Right lobe of liver (tissue), 4 donors: ENCODE data around the gene ARHGEF40.

Source experiments
- POLR2A ChIP-seq: fragments of 450-650 bp; IDR thresholded peaks from one replicate; pipeline ENCODE4 v1.6.1; 2017; ENCODE audit warnings: antibody characterized with exemption, mild to moderate bottlenecking
- TF ChIP-seq, protein P1 (sequence below), 4 donors: fragments of 200-600 bp in 3 of 4; fragments of 450-650 bp in 1 of 4; IDR thresholded peaks; one replicate each; pipeline versions ENCODE4 v1.5.1 to v1.8.0; 2016 to 2022; ENCODE audit warnings: antibody characterized with exemption in 4 of 4, mild to moderate bottlenecking in 2 of 4
- donor health status: DM: no; HTN: no; CAD: no.
- donor health status: DM: no; HTN: no; CAD: no.
- donor health status: DM: no; HTN: yes; CAD: no.

DNA sequence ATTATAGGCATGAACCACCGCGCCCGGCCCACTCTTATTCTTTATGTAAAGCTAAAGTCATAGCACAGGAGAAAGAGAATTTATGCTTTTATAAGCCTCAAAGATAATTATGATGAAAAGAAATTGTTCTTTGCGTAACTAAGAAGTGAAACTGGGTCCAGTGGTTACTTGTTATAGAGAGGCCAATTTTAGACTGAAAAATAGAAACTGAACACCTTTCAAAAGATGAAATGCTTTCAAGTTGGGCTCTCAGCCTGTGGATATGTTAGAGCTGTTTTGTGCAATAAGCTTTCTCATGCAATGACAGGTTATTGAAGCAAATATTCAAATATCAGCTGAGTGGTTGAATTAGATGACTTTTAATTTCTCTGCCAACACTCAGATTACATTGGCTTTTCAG is 38.7 kb downstream of the ARHGEF40 start:
- TF ChIP-seq, protein P1, sequence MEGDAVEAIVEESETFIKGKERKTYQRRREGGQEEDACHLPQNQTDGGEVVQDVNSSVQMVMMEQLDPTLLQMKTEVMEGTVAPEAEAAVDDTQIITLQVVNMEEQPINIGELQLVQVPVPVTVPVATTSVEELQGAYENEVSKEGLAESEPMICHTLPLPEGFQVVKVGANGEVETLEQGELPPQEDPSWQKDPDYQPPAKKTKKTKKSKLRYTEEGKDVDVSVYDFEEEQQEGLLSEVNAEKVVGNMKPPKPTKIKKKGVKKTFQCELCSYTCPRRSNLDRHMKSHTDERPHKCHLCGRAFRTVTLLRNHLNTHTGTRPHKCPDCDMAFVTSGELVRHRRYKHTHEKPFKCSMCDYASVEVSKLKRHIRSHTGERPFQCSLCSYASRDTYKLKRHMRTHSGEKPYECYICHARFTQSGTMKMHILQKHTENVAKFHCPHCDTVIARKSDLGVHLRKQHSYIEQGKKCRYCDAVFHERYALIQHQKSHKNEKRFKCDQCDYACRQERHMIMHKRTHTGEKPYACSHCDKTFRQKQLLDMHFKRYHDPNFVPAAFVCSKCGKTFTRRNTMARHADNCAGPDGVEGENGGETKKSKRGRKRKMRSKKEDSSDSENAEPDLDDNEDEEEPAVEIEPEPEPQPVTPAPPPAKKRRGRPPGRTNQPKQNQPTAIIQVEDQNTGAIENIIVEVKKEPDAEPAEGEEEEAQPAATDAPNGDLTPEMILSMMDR (IDR thresholded peaks at IDR 0.05), result no peak
- TF ChIP-seq POLR2A, result no peak
